ENCODE measurements around the gene ZNF518B.
A peak's percentile ranks its signal among the peaks of the same experiment; 100 is the strongest.

The ZNF518B gene

DNA sequence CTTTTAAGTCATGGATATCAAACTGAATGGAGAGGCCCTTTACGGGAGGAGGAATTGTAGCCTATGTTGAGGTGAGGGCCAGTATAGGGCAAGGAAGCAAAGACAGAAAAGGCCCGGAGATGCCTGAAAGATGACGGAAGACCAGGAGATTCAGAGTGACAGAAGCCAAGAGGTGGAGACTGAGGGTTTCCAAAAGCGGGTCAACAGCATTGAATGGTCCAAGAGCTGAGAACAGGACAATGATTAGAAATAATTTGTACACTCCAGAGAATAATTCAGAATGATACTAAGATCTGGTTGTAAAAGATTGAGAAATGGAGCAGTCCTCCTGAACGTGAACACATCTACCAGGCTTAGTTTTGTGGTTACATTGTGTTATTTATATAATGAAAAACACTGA, 45.5 kb upstream of the ZNF518B start:
- Histone ChIP-seq H2AK5ac (ENCODE audit: low read length, severe bottlenecking) (no peak overlapping the region), H2BK120ac (ENCODE audit: low read depth, low read length) (no peak overlapping the region)
- WGBS: 92% methylated on average over 5 of the region's 5 CpGs

DNA sequence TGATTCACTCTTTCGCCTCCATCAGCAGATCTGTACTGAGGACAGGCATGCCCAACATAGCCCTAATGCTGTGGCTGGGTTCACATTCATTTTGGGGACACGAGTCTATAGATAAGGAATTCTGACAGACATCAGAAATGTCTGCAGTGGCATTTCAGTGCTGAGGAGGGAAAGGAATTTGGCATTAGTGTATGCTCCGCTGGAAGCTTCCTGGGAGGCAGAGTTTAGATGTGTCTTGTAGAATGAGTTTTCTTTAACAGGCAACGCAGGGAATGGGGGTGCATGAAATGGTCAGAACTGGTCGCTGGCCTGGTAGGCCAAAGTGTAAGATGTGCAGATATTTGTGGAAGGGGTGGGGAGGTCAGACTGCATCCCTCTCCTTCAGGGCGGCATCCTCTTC, 43.5 kb upstream of the ZNF518B start:
- Histone ChIP-seq H3K9me3 (ENCODE audit: control insufficient read depth, low read length) (no peaks in the 10 kb centered on the region), H2BK120ac (ENCODE audit: low read depth, low read length) (no peak overlapping the region), H2AFZ (ENCODE audit: low read depth, low read length) (no peak overlapping the region), H2BK12ac (ENCODE audit: low read length in 2 of 2) (no peak overlapping the region), H3K79me1 (replicated peaks; ENCODE audit: low read length, poor library complexity, severe bottlenecking) (no peaks in the 10 kb centered on the region), H2AK5ac (ENCODE audit: low read length, severe bottlenecking) (no peak overlapping the region), H3K23ac (ENCODE audit: low read length in 2 of 2) (no peak overlapping the region), H3K18ac (ENCODE audit: low read depth in 1 of 2, low read length in 2 of 2) (no peak overlapping the region), H3K14ac (ENCODE audit: low read length in 2 of 2) (no peak overlapping the region), H4K8ac (ENCODE audit: low read length) (no peak overlapping the region), H2BK15ac (ENCODE audit: low read depth, poor library complexity, severe bottlenecking) (no peak overlapping the region), H4K91ac (ENCODE audit: low read length) (peak overlapping the region; percentile 65), H3K4me1 (ENCODE audit: control insufficient read depth, insufficient read depth, low read depth, low read length) (no peaks in the 10 kb centered on the region), H3K27me3 (ENCODE audit: control insufficient read depth in 1 of 2, insufficient read depth in 1 of 2, low read length in 2 of 2) (peaks cover 0 to 3% of the 10 kb centered on the region in 2 experiments), H3K27ac (ENCODE audit: low read length, poor library complexity, severe bottlenecking) (no peak overlapping the region), H2BK5ac (ENCODE audit: low read depth, low read length, poor library complexity, severe bottlenecking) (no peak overlapping the region), H3K9ac (ENCODE audit: low read length) (no peak overlapping the region), H3K36me3 (ENCODE audit: control insufficient read depth in 1 of 2, insufficient read depth in 2 of 2, low read depth in 1 of 2, low read length in 2 of 2) (no peaks in the 10 kb centered on the region), H3K4me3 (ENCODE audit: insufficient read depth in 1 of 2, low read depth in 1 of 2, low read length in 2 of 2) (no peak overlapping the region), H3K4me2 (ENCODE audit: low read length, poor library complexity, severe bottlenecking) (no peak overlapping the region), H3K4ac (ENCODE audit: low read depth in 1 of 2, low read length in 2 of 2) (no peak overlapping the region)
- no peak for DNase-seq
- 65% methylated on average over 6 of the region's 6 CpGs for WGBS

More for the DNA sequence above, 45.5 kb upstream of the ZNF518B start:
- H3K4me1 ChIP-seq (ENCODE audit: control insufficient read depth, insufficient read depth, low read depth, low read length): no peaks in the 10 kb centered on the region
- no peak overlapping the region for H3K4me3 ChIP-seq (ENCODE audit: insufficient read depth in 1 of 2, low read depth in 1 of 2, low read length in 2 of 2)
- DNase-seq: no peak
- H2BK5ac ChIP-seq (ENCODE audit: low read depth, low read length, poor library complexity, severe bottlenecking): no peak overlapping the region
- H3K9ac ChIP-seq (ENCODE audit: low read length): no peak overlapping the region
- no peak overlapping the region for H3K14ac ChIP-seq (ENCODE audit: low read length in 2 of 2)
- no peaks in the 10 kb centered on the region for H3K36me3 ChIP-seq (ENCODE audit: control insufficient read depth in 1 of 2, insufficient read depth in 2 of 2, low read depth in 1 of 2, low read length in 2 of 2)
- H3K4me2 ChIP-seq (ENCODE audit: low read length, poor library complexity, severe bottlenecking): no peak overlapping the region
- no peak overlapping the region for H4K91ac ChIP-seq (ENCODE audit: low read length)
- H3K23ac ChIP-seq (ENCODE audit: low read length in 2 of 2): no peak overlapping the region
- H2BK15ac ChIP-seq (ENCODE audit: low read depth, poor library complexity, severe bottlenecking): no peak overlapping the region
- H3K4ac ChIP-seq (ENCODE audit: low read depth in 1 of 2, low read length in 2 of 2): no peak overlapping the region
- no peak overlapping the region for H4K8ac ChIP-seq (ENCODE audit: low read length)
- H3K18ac ChIP-seq (ENCODE audit: low read depth in 1 of 2, low read length in 2 of 2): no peak overlapping the region
- no peak overlapping the region for H2BK12ac ChIP-seq (ENCODE audit: low read length in 2 of 2)
- H3K27me3 ChIP-seq (ENCODE audit: control insufficient read depth in 1 of 2, insufficient read depth in 1 of 2, low read length in 2 of 2): peaks cover 0 to 3% of the 10 kb centered on the region in 2 experiments
- no peaks in the 10 kb centered on the region for H3K79me1 ChIP-seq (replicated peaks; ENCODE audit: low read length, poor library complexity, severe bottlenecking)
- H2AFZ ChIP-seq (ENCODE audit: low read depth, low read length): no peak overlapping the region
- no peak overlapping the region for H3K27ac ChIP-seq (ENCODE audit: low read length, poor library complexity, severe bottlenecking)
- no peaks in the 10 kb centered on the region for H3K9me3 ChIP-seq (ENCODE audit: control insufficient read depth, low read length)

DNA sequence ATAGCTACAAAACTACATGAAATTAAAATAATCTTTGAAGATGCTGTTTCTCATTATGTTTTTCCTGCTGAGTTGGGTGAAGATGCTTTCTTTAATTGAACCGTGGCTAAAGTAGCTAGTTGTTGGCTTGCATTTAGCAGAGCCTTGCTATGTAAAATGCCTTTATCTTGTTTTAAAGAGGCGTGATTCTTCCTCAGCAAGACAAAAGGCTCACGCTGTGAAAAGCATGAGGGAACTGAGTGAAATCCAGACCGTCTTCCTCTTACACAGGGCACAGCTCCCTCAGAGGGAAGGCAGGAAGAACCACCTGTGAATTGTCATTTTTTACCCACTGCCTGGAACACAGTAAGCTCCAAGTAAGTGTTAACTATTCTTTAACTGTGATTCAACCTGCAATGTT, 39.0 kb upstream of the ZNF518B start:
- H3K27ac ChIP-seq (ENCODE audit: low read length, poor library complexity, severe bottlenecking): no peak overlapping the region
- H3K27me3 ChIP-seq (ENCODE audit: control insufficient read depth in 1 of 2, insufficient read depth in 1 of 2, low read length in 2 of 2): peaks cover 0 to 6% of the 10 kb centered on the region in 2 experiments
- no peak overlapping the region for H2AFZ ChIP-seq (ENCODE audit: low read depth, low read length)
- no peak overlapping the region for H2BK120ac ChIP-seq (ENCODE audit: low read depth, low read length)
- no peak overlapping the region for H3K9ac ChIP-seq (ENCODE audit: low read length)
- H3K4me1 ChIP-seq (ENCODE audit: control insufficient read depth, insufficient read depth, low read depth, low read length): no peaks in the 10 kb centered on the region
- H3K79me1 ChIP-seq (replicated peaks; ENCODE audit: low read length, poor library complexity, severe bottlenecking): no peaks in the 10 kb centered on the region
- DNase-seq: no peak
- no peak overlapping the region for H3K23ac ChIP-seq (ENCODE audit: low read length in 2 of 2)
- H2BK15ac ChIP-seq (ENCODE audit: low read depth, poor library complexity, severe bottlenecking): no peak overlapping the region
- no peak overlapping the region for H2BK12ac ChIP-seq (ENCODE audit: low read length in 2 of 2)
- no peaks in the 10 kb centered on the region for H3K36me3 ChIP-seq (ENCODE audit: control insufficient read depth in 1 of 2, insufficient read depth in 2 of 2, low read depth in 1 of 2, low read length in 2 of 2)
- no peak overlapping the region for H4K91ac ChIP-seq (ENCODE audit: low read length)
- no peak overlapping the region for H3K14ac ChIP-seq (ENCODE audit: low read length in 2 of 2)
- H3K18ac ChIP-seq (ENCODE audit: low read depth in 1 of 2, low read length in 2 of 2): no peak overlapping the region
- no peaks in the 10 kb centered on the region for H3K9me3 ChIP-seq (ENCODE audit: control insufficient read depth, low read length)
- 33% methylated on average over 4 of the region's 4 CpGs for WGBS
- no peak overlapping the region for H2BK5ac ChIP-seq (ENCODE audit: low read depth, low read length, poor library complexity, severe bottlenecking)
- H3K4ac ChIP-seq (ENCODE audit: low read depth in 1 of 2, low read length in 2 of 2): no peak overlapping the region
- no peak overlapping the region for H3K4me2 ChIP-seq (ENCODE audit: low read length, poor library complexity, severe bottlenecking)
- H2AK5ac ChIP-seq (ENCODE audit: low read length, severe bottlenecking): no peak overlapping the region
- no peak overlapping the region for H4K8ac ChIP-seq (ENCODE audit: low read length)
- no peak overlapping the region for H3K4me3 ChIP-seq (ENCODE audit: insufficient read depth in 1 of 2, low read depth in 1 of 2, low read length in 2 of 2)

DNA sequence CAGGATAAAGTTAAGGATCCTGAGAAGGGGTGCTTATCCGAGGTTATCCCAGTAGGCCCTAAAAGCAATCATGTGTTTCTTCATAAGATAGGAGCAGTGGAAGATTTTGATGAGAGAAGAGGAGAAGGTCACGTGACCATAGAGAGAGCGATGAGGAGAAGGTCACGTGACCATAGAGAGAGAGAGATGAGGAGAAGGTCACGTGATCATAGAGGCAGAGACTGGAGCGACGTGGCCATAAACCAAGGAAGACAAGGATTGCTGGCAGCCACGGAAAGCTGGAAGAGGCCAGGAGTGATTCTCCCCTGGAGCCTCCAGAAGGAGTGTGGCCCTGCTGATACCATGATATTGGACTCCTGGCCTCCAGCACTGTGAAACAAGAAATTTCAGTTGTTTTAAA, 38.4 kb upstream of the ZNF518B start:
- Histone ChIP-seq H3K23ac (ENCODE audit: low read length in 2 of 2) (no peak overlapping the region), H4K91ac (ENCODE audit: low read length) (no peak overlapping the region), H3K14ac (ENCODE audit: low read length in 2 of 2) (no peak overlapping the region), H3K9ac (ENCODE audit: low read length) (no peak overlapping the region), H3K79me1 (replicated peaks; ENCODE audit: low read length, poor library complexity, severe bottlenecking) (no peaks in the 10 kb centered on the region), H2AK5ac (ENCODE audit: low read length, severe bottlenecking) (no peak overlapping the region), H2AFZ (ENCODE audit: low read depth, low read length) (no peak overlapping the region), H2BK12ac (ENCODE audit: low read length in 2 of 2) (no peak overlapping the region), H3K4me3 (ENCODE audit: insufficient read depth in 1 of 2, low read depth in 1 of 2, low read length in 2 of 2) (no peak overlapping the region), H3K4me1 (ENCODE audit: control insufficient read depth, insufficient read depth, low read depth, low read length) (no peaks in the 10 kb centered on the region), H2BK120ac (ENCODE audit: low read depth, low read length) (no peak overlapping the region), H3K4ac (ENCODE audit: low read depth in 1 of 2, low read length in 2 of 2) (no peak overlapping the region), H2BK15ac (ENCODE audit: low read depth, poor library complexity, severe bottlenecking) (no peak overlapping the region), H3K27ac (ENCODE audit: low read length, poor library complexity, severe bottlenecking) (no peak overlapping the region), H2BK5ac (ENCODE audit: low read depth, low read length, poor library complexity, severe bottlenecking) (no peak overlapping the region), H3K36me3 (ENCODE audit: control insufficient read depth in 1 of 2, insufficient read depth in 2 of 2, low read depth in 1 of 2, low read length in 2 of 2) (no peaks in the 10 kb centered on the region), H3K27me3 (ENCODE audit: control insufficient read depth in 1 of 2, insufficient read depth in 1 of 2, low read length in 2 of 2) (peaks cover 0 to 3% of the 10 kb centered on the region in 2 experiments), H3K18ac (ENCODE audit: low read depth in 1 of 2, low read length in 2 of 2) (no peak overlapping the region), H4K8ac (ENCODE audit: low read length) (no peak overlapping the region), H3K9me3 (ENCODE audit: control insufficient read depth, low read length) (no peaks in the 10 kb centered on the region), H3K4me2 (ENCODE audit: low read length, poor library complexity, severe bottlenecking) (no peak overlapping the region)
- DNase-seq: no peak
- 60% methylated on average over 8 of the region's 8 CpGs for WGBS

Measured in mesenchymal stem cell (in vitro differentiated cells and primary cell).